Kidney (tissue), 22 donors: ENCODE data around the gene TERB1. TPM values are rescaled to one million over a fixed set of nuclear protein-coding genes. Genes with fewer than 3 reads are reported as not detected.
A peak's percentile ranks its signal among the peaks of the same experiment; 100 is the strongest.

Experiments
- DNase-seq, 5 donors: peaks; one replicate each; pipeline ENCODE4 v3.0.0-alpha.2; 2013 to 2020
- FAIRE-seq: peaks from 2 replicates; lab custom pipeline; 2012; peaks lifted over from hg19 to GRCh38; lab: Jason Lieb, UNC
- H3K27ac ChIP-seq, 2 donors: one replicate each; pipeline ENCODE4 v1.7.0; 2013; ENCODE audit warnings: low read depth in 2 of 2, low read length in 2 of 2, inconsistent platforms in 1 of 2
- H3K27me3 ChIP-seq: one replicate; pipeline ENCODE4 v1.7.1; 2013; ENCODE audit warnings: low read length, inconsistent platforms; ENCODE audit not compliant: control insufficient read depth, insufficient read depth
- H3K36me3 ChIP-seq, 3 donors: one replicate each; pipeline versions ENCODE4 v1.7.0 to v1.7.1; 2013; ENCODE audit warnings: low read length in 3 of 3, control low read depth in 1 of 3, inconsistent platforms in 1 of 3; ENCODE audit not compliant: insufficient read depth in 3 of 3, control insufficient read depth in 2 of 3
- H3K4me1 ChIP-seq, 3 donors: one replicate each; pipeline versions ENCODE4 v1.7.0 to v1.7.1; 2013; ENCODE audit warnings: low read length in 3 of 3, inconsistent platforms in 1 of 3, low read depth in 1 of 3; ENCODE audit not compliant: control insufficient read depth in 2 of 3, insufficient read depth in 2 of 3
- H3K4me3 ChIP-seq, 3 donors: one replicate each; pipeline versions ENCODE4 v1.7.0 to v1.8.1; 2013; ENCODE audit warnings: low read length in 3 of 3, control low read depth in 1 of 3, inconsistent platforms in 1 of 3
- H3K9ac ChIP-seq, 3 donors: one replicate each; pipeline versions ENCODE4 v1.7.0 to v1.7.1; 2013; ENCODE audit warnings: low read length in 3 of 3, control low read depth in 1 of 3, inconsistent platforms in 1 of 3
- H3K9me3 ChIP-seq, 3 donors: one replicate each; pipeline versions ENCODE4 v1.7.0 to v1.7.1; 2013; ENCODE audit warnings: low read length in 3 of 3, control low read depth in 1 of 3, inconsistent platforms in 1 of 3; ENCODE audit not compliant: control insufficient read depth in 2 of 3, insufficient read depth in 1 of 3
- CTCF ChIP-seq: IDR thresholded peaks from 3 replicates; pipeline ENCODE4 v1.5.1; 2012; ENCODE audit warnings: mild to moderate bottlenecking, moderate library complexity, borderline replicate concordance; ENCODE audit not compliant: insufficient read depth; ENCODE audit errors: extremely low read depth
- intact Hi-C: fragments of 100-400 bp; cut with DNase I; formaldehyde crosslinking; loops from one replicate; pipeline ENCODE4 v1.11.1; 2022
- long read RNA-seq, 10 donors: library from polyadenylated mRNA in 1 of 10; unstranded in 1 of 10; transcript quantifications; one replicate each; pipeline ENCODE4 v2.0.0 and lab custom pipeline, GENCODE V29; 2021 to 2026
- polyA plus RNA-seq: library from polyadenylated mRNA; stranded (reverse); fragments of 350-450 nt; fragmentation: Illumina TruSeq; extraction: RNeasy Lipid Tissue Mini Kit (QIAGEN cat#74804); gene quantifications from one replicate; pipeline ENCODE4 v1.2.3, GENCODE V29; 2014; ENCODE audit warnings: low read depth, low replicate concordance; ENCODE audit not compliant: insufficient read depth
- total RNA-seq: library from RNA; stranded (reverse); fragmentation: NEBNext Ultra II Directional; extraction: Animal tissue kit (Norgen Biotek cat#: 25700); gene quantifications from one replicate; pipeline ENCODE4 v1.2.1, GENCODE V29; 2021
- donor health status: control.
- donor health status: control.
- donor health status: control.
- donor health status: control.
- donor health status: control.
- donor health status: DM: yes; HTN: yes; CAD: no.
- donor health status: Normal renal cell carcinoma (clear cell type).

Gene TERB1
- total RNA-seq: 0.19 TPM
- not detected for polyA plus RNA-seq
- long read RNA-seq, donor 1: 0 reads
- long read RNA-seq, donor 2: 0 reads
- long read RNA-seq, donor 3: 0 reads
- long read RNA-seq, donor 4: 0 reads
- long read RNA-seq, donor 5: 0 reads
- long read RNA-seq, donor 6: 0 reads
- long read RNA-seq, donor 7: 0 reads
- long read RNA-seq, donor 8: 0 reads
- long read RNA-seq, donor 9: 0 reads
- long read RNA-seq, donor 10: 0 reads

GRCh38 chr16:66801320-66802105, at the start of gene TERB1:
TSS of gene TERB1 (minus strand) at chr16:66801584. CDS start at chr16:66796798, 4,786 bp downstream.
- no peak for TF ChIP-seq CTCF
- Histone ChIP-seq H3K27ac (no peak within 1 kb of the TSS), H3K27me3 (no peaks in the 10 kb centered on the region), H3K9me3 (no peaks in the 10 kb centered on the region), H3K4me3 (no peak within 1 kb of the TSS), H3K9ac (no peak within 1 kb of the TSS), H3K4me1 (no peaks in the 10 kb centered on the region), H3K36me3 (peaks cover 3 to 19% (median 19%) of the 10 kb centered on the region in 3 donors)
- intact Hi-C loops: no loop called here
- peak in 1 of 5 donors; percentile 56 for DNase-seq
- FAIRE-seq: no peak

GRCh38 chr16:66850115-66850815, 48.9 kb upstream of the TERB1 start:
- H3K9ac ChIP-seq: no peak overlapping the region
- intact Hi-C loops: no loop called here
- DNase-seq: no peak

GRCh38 chr16:66849549-66849948, 48.2 kb upstream of the TERB1 start:
- Histone ChIP-seq H3K27me3 (peaks cover 5% of the 10 kb centered on the region), H3K4me3 (no peak overlapping the region), H3K9me3 (no peaks in the 10 kb centered on the region), H3K36me3 (no peaks in the 10 kb centered on the region), H3K4me1 (peaks cover 0 to 5% (median 0%) of the 10 kb centered on the region in 3 donors), H3K27ac (no peak overlapping the region), H3K9ac (no peak overlapping the region)
- no peak for DNase-seq
- FAIRE-seq: no peak
- TF ChIP-seq CTCF: no peak
- intact Hi-C loops: no loop called here

More at GRCh38 chr16:66850115-66850815, 48.9 kb upstream of the TERB1 start:
- Histone ChIP-seq H3K36me3 (no peaks in the 10 kb centered on the region), H3K27ac (no peak overlapping the region), H3K27me3 (peaks cover 3% of the 10 kb centered on the region), H3K9me3 (no peaks in the 10 kb centered on the region), H3K4me3 (no peak overlapping the region), H3K4me1 (no peaks in the 10 kb centered on the region)
- TF ChIP-seq CTCF: no peak
- FAIRE-seq: no peak
